Liver (tissue), 9 donors: Measurements from ENCODE around the gene CIB4. TPM values are rescaled to one million over a fixed set of nuclear protein-coding genes. Genes with fewer than 3 reads are reported as not detected.

Experiments used
- DNase-seq: peaks from one replicate; pipeline ENCODE4 v3.0.0-alpha.2; 2017; ENCODE audit warnings: low spot score
- H3K27ac ChIP-seq, 2 donors: one replicate each; pipeline ENCODE4 v1.7.0; 2013; ENCODE audit warnings: inconsistent platforms in 2 of 2, low read length in 2 of 2, control low read depth in 1 of 2, low read depth in 1 of 2, mild to moderate bottlenecking in 1 of 2
- H3K27me3 ChIP-seq, 4 donors: one replicate each; pipeline versions ENCODE4 v1.6.1 to v1.7.0; 2013; ENCODE audit warnings: low read length in 3 of 4, inconsistent platforms in 1 of 4, mild to moderate bottlenecking in 1 of 4, moderate library complexity in 1 of 4; ENCODE audit not compliant: control insufficient read depth in 4 of 4, insufficient read depth in 4 of 4
- H3K36me3 ChIP-seq, 4 donors: one replicate each; pipeline versions ENCODE4 v1.6.1 to v1.7.0; 2013; ENCODE audit warnings: low read length in 3 of 4, mild to moderate bottlenecking in 3 of 4, low read depth in 1 of 4, moderate library complexity in 1 of 4; ENCODE audit not compliant: control insufficient read depth in 4 of 4, insufficient read depth in 3 of 4
- H3K4me1 ChIP-seq, 4 donors: one replicate each; pipeline versions ENCODE4 v1.6.1 to v1.7.0; 2013; ENCODE audit warnings: low read length in 3 of 4, mild to moderate bottlenecking in 3 of 4, moderate library complexity in 1 of 4; ENCODE audit not compliant: control insufficient read depth in 4 of 4, insufficient read depth in 4 of 4
- H3K4me3 ChIP-seq, 3 donors: one replicate each; pipeline versions ENCODE4 v1.6.1 to v1.7.0; 2013; ENCODE audit warnings: low read length in 3 of 3, control low read depth in 1 of 3, low read depth in 1 of 3, mild to moderate bottlenecking in 1 of 3
- H3K9ac ChIP-seq, 2 donors: one replicate each; pipeline ENCODE4 v1.7.0; 2013; ENCODE audit warnings: low read length in 2 of 2, mild to moderate bottlenecking in 2 of 2, moderate library complexity in 2 of 2, control low read depth in 1 of 2, low read depth in 1 of 2
- H3K9me3 ChIP-seq, 4 donors: one replicate each; pipeline versions ENCODE4 v1.6.1 to v1.7.0; 2013; ENCODE audit warnings: low read length in 3 of 4; ENCODE audit not compliant: control insufficient read depth in 4 of 4
- ATF3 ChIP-seq: IDR thresholded peaks from 2 replicates; pipeline ENCODE4 v1.6.1; 2016; ENCODE audit warnings: antibody characterized with exemption
- CTCF ChIP-seq: fragments of 150-350 bp; IDR thresholded peaks from 2 replicates; pipeline ENCODE4 v1.5.1; 2017; ENCODE audit warnings: improper control_type of control experiment, low read depth, low read length; ENCODE audit not compliant: missing input control
- EGR1 ChIP-seq, 2 donors: IDR thresholded peaks; 2 replicates each; pipeline ENCODE4 v1.6.1; 2016 to 2018; ENCODE audit warnings: antibody characterized with exemption in 2 of 2, low read depth in 2 of 2
- FOXA1 ChIP-seq: IDR thresholded peaks from 2 replicates; pipeline ENCODE4 v1.6.1; 2016; ENCODE audit warnings: antibody characterized with exemption
- FOXA2 ChIP-seq: IDR thresholded peaks from 2 replicates; pipeline ENCODE4 v1.6.1; 2016; ENCODE audit warnings: antibody characterized with exemption
- GABPA ChIP-seq, 2 donors: IDR thresholded peaks in 1 of 2; conservative IDR thresholded peaks in 1 of 2; 2 replicates each; pipeline ENCODE4 v1.6.1; 2016; ENCODE audit warnings: antibody characterized with exemption in 2 of 2, mild to moderate bottlenecking in 1 of 2, moderate library complexity in 1 of 2
- HNF4A ChIP-seq, 2 donors: conservative IDR thresholded peaks; 2 replicates each; pipeline ENCODE4 v1.6.1; 2016; ENCODE audit warnings: antibody characterized with exemption in 2 of 2, mild to moderate bottlenecking in 2 of 2
- HNF4G ChIP-seq: IDR thresholded peaks from 2 replicates; pipeline ENCODE4 v1.6.1; 2016; ENCODE audit warnings: antibody characterized with exemption
- JUND ChIP-seq, 2 donors: IDR thresholded peaks; 2 replicates each; pipeline ENCODE4 v1.6.1; 2016; ENCODE audit warnings: antibody characterized with exemption in 2 of 2
- MAX ChIP-seq: IDR thresholded peaks from 2 replicates; pipeline ENCODE4 v1.6.1; 2016; ENCODE audit warnings: antibody characterized with exemption
- NR2F2 ChIP-seq: IDR thresholded peaks from 2 replicates; pipeline ENCODE4 v1.6.1; 2016; ENCODE audit warnings: antibody characterized with exemption
- RAD21 ChIP-seq, 2 donors: IDR thresholded peaks; 2 replicates each; pipeline ENCODE4 v1.6.1; 2016; ENCODE audit warnings: antibody characterized with exemption in 2 of 2, mild to moderate bottlenecking in 2 of 2
- REST ChIP-seq: IDR thresholded peaks from 2 replicates; pipeline ENCODE4 v1.6.1; 2016; ENCODE audit warnings: antibody characterized with exemption, mild to moderate bottlenecking
- RXRA ChIP-seq, 2 donors: IDR thresholded peaks; 2 replicates each; pipeline ENCODE4 v1.6.1; 2017 to 2018; ENCODE audit warnings: antibody characterized with exemption in 2 of 2, mild to moderate bottlenecking in 1 of 2
- SP1 ChIP-seq: IDR thresholded peaks from 2 replicates; pipeline ENCODE4 v1.6.1; 2018; ENCODE audit warnings: antibody characterized with exemption, mild to moderate bottlenecking
- TAF1 ChIP-seq: conservative IDR thresholded peaks from 2 replicates; pipeline ENCODE4 v1.6.1; 2016; ENCODE audit warnings: antibody characterized with exemption, mild to moderate bottlenecking
- YY1 ChIP-seq: IDR thresholded peaks from 2 replicates; pipeline ENCODE4 v1.6.1; 2016; ENCODE audit warnings: antibody characterized with exemption, mild to moderate bottlenecking
- ZBTB33 ChIP-seq: IDR thresholded peaks from 2 replicates; pipeline ENCODE4 v1.6.1; 2016; ENCODE audit warnings: antibody characterized with exemption
- WGBS: extraction: QIAGEN DNeasy Blood & Tissue Kit; methylation state at CpG from one replicate; pipeline ENCODE4 v1.1.7; 2013; 5-methylcytosine and 5-hydroxymethylcytosine counted together
- polyA plus RNA-seq, 2 donors: library from polyadenylated mRNA; stranded (reverse) in 1 of 2; unstranded in 1 of 2; fragments of 200-250 nt in 1 of 2; fragments of >200 nt in 1 of 2; fragmentation: Nextera tagmentation in 1 of 2; extraction: Ambion mirVana in 1 of 2; gene quantifications; one replicate each; pipeline versions ENCODE4 v1.2.1 to v1.2.3, GENCODE V29; 2013 to 2015
- total RNA-seq, 2 donors: library from RNA; depleted of rRNA; stranded (reverse); fragments of >200 nt; gene quantifications; one replicate each; pipeline ENCODE4 v1.2.3, GENCODE V29; 2014
- donor health status: healthy.
- donor health status: healthy.
- donor health status: healthy.
- donor health status: healthy.
- donor health status: healthy.

Gene CIB4
- total and polyA plus RNA-seq, 4 donors = not detected

GRCh38 chr2:26590508-26590907 is 50.7 kb downstream of the CIB4 start (continued):
- TF ChIP-seq CTCF (no peak), RAD21 (IDR thresholded peaks at IDR 0.05) (no peak), TAF1 (no peak), MAX (no peak), ATF3 (no peak), GABPA (IDR thresholded peaks at IDR 0.05 in 1 of 2, conservative IDR thresholded peaks at IDR 0.05 in 1 of 2) (no peak), SP1 (no peak), HNF4G (no peak), EGR1 (IDR thresholded peaks at IDR 0.05; ENCODE audit: low read depth in 2 of 2) (no peak), JUND (IDR thresholded peaks at IDR 0.05) (no peak), FOXA2 (no peak)

- Histone ChIP-seq H3K4me3 (no peak overlapping the region), H3K9me3 (no peaks in the 10 kb centered on the region), H3K36me3 (no peaks in the 10 kb centered on the region), H3K9ac (no peak overlapping the region), H3K4me1 (no peaks in the 10 kb centered on the region), H3K27ac (no peak overlapping the region), H3K27me3 (peaks cover 0 to 4% (median 0%) of the 10 kb centered on the region in 4 donors)
- whole genome bisulfite sequencing = 58% methylated on average over 6 of the region's 6 CpGs
- DNase-seq = no peak
- TF ChIP-seq TAF1 = no peak
- TF ChIP-seq ATF3 = no peak
- no peak for TF ChIP-seq YY1
- TF ChIP-seq FOXA1 = no peak
- TF ChIP-seq FOXA2 = no peak
- no peak for TF ChIP-seq SP1
- TF ChIP-seq HNF4G = no peak
These were observed 52.6 kb downstream of the CIB4 start for GRCh38 chr2:26588576-26588975.

GRCh38 chr2:26587994-26588393 is 53.2 kb downstream of the CIB4 start:
- Histone ChIP-seq H3K9ac (no peak overlapping the region), H3K4me3 (no peak overlapping the region), H3K4me1 (no peaks in the 10 kb centered on the region), H3K27ac (no peak overlapping the region), H3K27me3 (peaks cover 0 to 4% (median 0%) of the 10 kb centered on the region in 4 donors), H3K36me3 (no peaks in the 10 kb centered on the region), H3K9me3 (no peaks in the 10 kb centered on the region)
- no peak for DNase-seq
- WGBS = 64% methylated on average over 5 of the region's 5 CpGs
- TF ChIP-seq JUND (IDR thresholded peaks at IDR 0.05) = no peak
- TF ChIP-seq ATF3 = no peak
- TF ChIP-seq HNF4G = no peak
- TF ChIP-seq RXRA (IDR thresholded peaks at IDR 0.05) = no peak
- TF ChIP-seq TAF1 = no peak
- no peak for TF ChIP-seq HNF4A (conservative IDR thresholded peaks at IDR 0.05)
- no peak for TF ChIP-seq CTCF
- TF ChIP-seq ZBTB33 = no peak
- TF ChIP-seq YY1 = no peak
- TF ChIP-seq NR2F2 = no peak
- TF ChIP-seq GABPA (IDR thresholded peaks at IDR 0.05 in 1 of 2, conservative IDR thresholded peaks at IDR 0.05 in 1 of 2) = no peak
- no peak for TF ChIP-seq SP1
- TF ChIP-seq EGR1 (IDR thresholded peaks at IDR 0.05; ENCODE audit: low read depth in 2 of 2) = no peak
- no peak for TF ChIP-seq FOXA2
- TF ChIP-seq REST = no peak
